ENCODE measurements around the gene MICALL1. TPM values are rescaled to one million over a fixed set of nuclear protein-coding genes. Genes with fewer than 3 reads are reported as not detected.

MICALL1 gene
- total RNA-seq, 2 experiments from 2014 or later = 18.3 to 25.7 TPM

DNA sequence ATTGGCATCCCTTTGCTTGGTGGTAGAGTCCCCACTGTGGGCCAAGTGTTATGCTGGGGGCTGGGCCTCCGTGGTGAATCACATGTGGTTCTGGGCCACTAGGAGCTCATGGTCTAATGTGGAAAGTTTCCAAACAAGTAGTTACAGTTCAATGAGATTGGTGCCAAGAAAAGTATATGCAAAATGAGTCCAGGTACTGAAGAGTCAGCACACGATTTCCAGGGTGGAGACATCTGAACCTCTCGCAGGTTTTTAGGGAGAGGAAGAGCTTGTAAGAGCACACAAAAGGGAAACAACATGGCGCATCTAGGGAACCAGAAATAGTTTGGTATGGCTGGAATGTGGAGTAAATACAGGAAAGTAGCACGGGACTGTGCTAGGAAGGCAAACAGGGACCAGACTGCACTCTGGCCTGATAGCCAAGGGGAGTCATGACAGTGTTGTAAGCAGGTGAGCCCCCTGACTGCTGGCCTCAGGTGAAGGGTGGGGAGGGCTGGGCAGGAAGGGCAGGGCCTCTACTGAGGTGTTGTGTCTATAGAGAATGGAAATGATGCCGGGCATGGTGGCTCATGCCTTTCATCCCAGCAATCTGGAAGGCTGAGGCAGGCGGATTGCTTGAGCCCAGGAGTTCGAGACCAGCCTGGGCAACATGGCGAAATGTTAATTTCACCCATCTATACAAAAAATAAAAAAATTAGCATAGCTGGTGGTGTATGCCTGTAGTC lies 60.0 kb downstream of the MICALL1 start:
- BruUV-seq (replicated peaks) = no TSS peak
- no peaks in the 10 kb centered on the region for H3K9me2 ChIP-seq (ENCODE audit: insufficient read depth, low read length)
- intact Hi-C loops (cut with micrococcal nuclease; ENCODE audit: unreplicated experiment) = loop anchor here (1.0 to 2.0 kb wide), 2 partner anchors 59 to 149 kb away; partner anchors contain the start of gene MICALL1
- H4K20me1 ChIP-seq (ENCODE audit: insufficient read depth, low read length) = no peaks in the 10 kb centered on the region
- no peak overlapping the region for H3K4me2 ChIP-seq (ENCODE audit: low read length)
- H3K9me3 ChIP-seq (ENCODE audit: low read length) = no peaks in the 10 kb centered on the region
- H3K4me3 ChIP-seq (ENCODE audit: low read depth, low read length, poor library complexity, severe bottlenecking) = no peak overlapping the region
- DNase-seq (ENCODE audit: low spot score) = no peak
- no peak overlapping the region for H3K27ac ChIP-seq (ENCODE audit: low read depth, low read length, poor library complexity, severe bottlenecking)
- no peaks in the 10 kb centered on the region for H3K4me1 ChIP-seq (ENCODE audit: insufficient read depth, low read length, poor library complexity, severe bottlenecking)
- CTCF ChIA-PET (ENCODE audit: unreplicated experiment) = no interaction called here
- H3K79me2 ChIP-seq (ENCODE audit: insufficient read depth, low read depth, low read length) = no peaks in the 10 kb centered on the region
- H2AFZ ChIP-seq (ENCODE audit: low read length) = no peak overlapping the region
- H3K36me3 ChIP-seq (ENCODE audit: insufficient read depth, low read length) = peaks cover 69% of the 10 kb centered on the region
- POLR2A ChIA-PET = interaction anchor here (0.7 kb wide), 1 partner anchor 11 kb away, joined by 3 read pairs; no protein-coding TSS in a partner anchor
- no peak for TF ChIP-seq EZH2phosphoT487 (IDR thresholded peaks at IDR 0.05; ENCODE audit: borderline replicate concordance, low read depth, low read length)
- TF ChIP-seq, protein P1, sequence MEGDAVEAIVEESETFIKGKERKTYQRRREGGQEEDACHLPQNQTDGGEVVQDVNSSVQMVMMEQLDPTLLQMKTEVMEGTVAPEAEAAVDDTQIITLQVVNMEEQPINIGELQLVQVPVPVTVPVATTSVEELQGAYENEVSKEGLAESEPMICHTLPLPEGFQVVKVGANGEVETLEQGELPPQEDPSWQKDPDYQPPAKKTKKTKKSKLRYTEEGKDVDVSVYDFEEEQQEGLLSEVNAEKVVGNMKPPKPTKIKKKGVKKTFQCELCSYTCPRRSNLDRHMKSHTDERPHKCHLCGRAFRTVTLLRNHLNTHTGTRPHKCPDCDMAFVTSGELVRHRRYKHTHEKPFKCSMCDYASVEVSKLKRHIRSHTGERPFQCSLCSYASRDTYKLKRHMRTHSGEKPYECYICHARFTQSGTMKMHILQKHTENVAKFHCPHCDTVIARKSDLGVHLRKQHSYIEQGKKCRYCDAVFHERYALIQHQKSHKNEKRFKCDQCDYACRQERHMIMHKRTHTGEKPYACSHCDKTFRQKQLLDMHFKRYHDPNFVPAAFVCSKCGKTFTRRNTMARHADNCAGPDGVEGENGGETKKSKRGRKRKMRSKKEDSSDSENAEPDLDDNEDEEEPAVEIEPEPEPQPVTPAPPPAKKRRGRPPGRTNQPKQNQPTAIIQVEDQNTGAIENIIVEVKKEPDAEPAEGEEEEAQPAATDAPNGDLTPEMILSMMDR (conservative IDR thresholded peaks at IDR 0.05; ENCODE audit: low read length) = no peak

DNA sequence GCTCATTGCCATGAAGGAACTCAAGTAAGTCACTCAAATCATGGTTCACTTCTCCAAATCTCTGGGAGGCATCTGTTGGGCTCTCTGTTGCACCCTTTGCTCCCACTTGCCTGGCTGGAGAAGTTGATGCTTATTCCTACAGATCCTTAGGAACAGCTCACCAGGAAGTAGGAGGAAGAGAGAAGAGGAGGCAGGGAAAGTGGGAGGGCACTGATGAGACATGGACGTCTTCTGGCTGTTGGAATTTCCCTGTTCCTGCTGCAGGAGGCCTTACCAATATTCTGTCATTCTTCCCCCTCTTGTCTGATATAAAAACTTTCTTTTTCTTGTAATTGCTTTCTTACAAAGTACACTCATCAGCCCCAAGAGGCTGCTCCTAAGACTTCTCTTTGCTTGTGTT lies 61.0 kb downstream of the MICALL1 start:
- Histone ChIP-seq H4K20me1 (ENCODE audit: insufficient read depth, low read length) (no peaks in the 10 kb centered on the region), H3K4me1 (ENCODE audit: insufficient read depth, low read length, poor library complexity, severe bottlenecking) (no peaks in the 10 kb centered on the region), H3K9me3 (ENCODE audit: low read length) (no peaks in the 10 kb centered on the region), H2AFZ (ENCODE audit: low read length) (no peak overlapping the region), H3K4me2 (ENCODE audit: low read length) (no peak overlapping the region), H3K27ac (ENCODE audit: low read depth, low read length, poor library complexity, severe bottlenecking) (no peak overlapping the region), H3K4me3 (ENCODE audit: low read depth, low read length, poor library complexity, severe bottlenecking) (no peak overlapping the region), H3K79me2 (ENCODE audit: insufficient read depth, low read depth, low read length) (no peaks in the 10 kb centered on the region), H3K9me2 (ENCODE audit: insufficient read depth, low read length) (no peaks in the 10 kb centered on the region), H3K36me3 (ENCODE audit: insufficient read depth, low read length) (peaks cover 59% of the 10 kb centered on the region)
- BruUV-seq (replicated peaks) = no TSS peak
- POLR2A ChIA-PET = interaction anchor here (1.2 kb wide), 1 partner anchor 13 kb away, joined by 3 read pairs; no protein-coding TSS in a partner anchor
- no peak for TF ChIP-seq EZH2phosphoT487 (IDR thresholded peaks at IDR 0.05; ENCODE audit: borderline replicate concordance, low read depth, low read length)
- TF ChIP-seq, protein P1 (conservative IDR thresholded peaks at IDR 0.05; ENCODE audit: low read length) = no peak
- CTCF ChIA-PET (ENCODE audit: unreplicated experiment) = no interaction called here
- no peak for DNase-seq (ENCODE audit: low spot score)
- intact Hi-C loops (cut with micrococcal nuclease; ENCODE audit: unreplicated experiment) = no loop called here

Measured in OCI-LY7 (cell line).